Stomach smooth muscle (tissue), 2 donors: ENCODE data around the gene CFDP1.
A peak's percentile ranks its signal among the peaks of the same experiment; 100 is the strongest.
"Not testable (repeated sequence)": the region's sequence is repeated elsewhere in the genome, so short reads cannot be mapped to it uniquely, and the experiment has no call there.

Source experiments
- H3K27ac ChIP-seq: one replicate; pipeline ENCODE4 v1.7.0; 2013; ENCODE audit warnings: mild to moderate bottlenecking, low read length, inconsistent platforms
- H3K27me3 ChIP-seq, 2 donors: one replicate each; pipeline ENCODE4 v1.7.0; 2013; ENCODE audit warnings: low read length in 2 of 2; ENCODE audit not compliant: insufficient read depth in 2 of 2, control insufficient read depth in 1 of 2
- H3K36me3 ChIP-seq, 2 donors: one replicate each; pipeline ENCODE4 v1.7.0; 2013; ENCODE audit warnings: low read length in 2 of 2; ENCODE audit not compliant: control insufficient read depth in 2 of 2, insufficient read depth in 2 of 2
- H3K4me1 ChIP-seq: one replicate; pipeline ENCODE4 v1.7.0; 2013; ENCODE audit warnings: low read length; ENCODE audit not compliant: control insufficient read depth, insufficient read depth
- H3K4me3 ChIP-seq, 2 donors: one replicate each; pipeline ENCODE4 v1.7.0; 2013; ENCODE audit warnings: low read length in 2 of 2
- H3K9ac ChIP-seq, 2 donors: one replicate each; pipeline ENCODE4 v1.7.0; 2013; ENCODE audit warnings: low read length in 2 of 2, mild to moderate bottlenecking in 1 of 2
- H3K9me3 ChIP-seq, 2 donors: one replicate each; pipeline ENCODE4 v1.7.0; 2013; ENCODE audit warnings: low read length in 2 of 2; ENCODE audit not compliant: control insufficient read depth in 2 of 2
- donor health status: healthy.
- donor health status: Pancreatic carcinoma.

Gene CFDP1

DNA sequence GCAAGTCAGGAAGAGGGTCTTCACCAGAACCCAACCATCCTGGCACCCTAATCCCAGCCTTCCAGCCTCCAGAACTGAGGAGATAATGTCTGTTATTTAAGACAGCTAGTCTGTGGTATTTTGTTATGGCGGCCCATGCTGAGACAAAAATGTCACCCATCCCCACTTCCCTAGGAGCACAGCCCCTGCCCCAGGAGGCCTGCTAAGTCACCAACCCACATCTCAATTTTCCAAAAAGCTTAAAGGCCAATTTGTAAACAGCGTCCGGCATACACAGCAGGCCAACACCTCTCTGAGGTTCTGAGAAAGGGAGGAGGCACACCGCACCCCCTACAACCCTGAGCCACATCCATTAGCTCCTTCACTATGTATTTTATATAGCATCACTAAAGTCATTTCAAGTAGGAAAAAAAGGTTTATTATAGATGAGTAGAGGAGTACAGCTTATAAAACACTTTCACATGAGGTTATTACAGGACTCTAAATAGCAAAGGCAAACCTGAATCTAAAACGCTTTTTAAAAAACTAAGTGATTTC is 24.2 kb upstream of the CFDP1 start:
- Histone ChIP-seq H3K4me3 (no peak overlapping the region), H3K9ac (no peak overlapping the region), H3K9me3 (no peaks in the 10 kb centered on the region), H3K27ac (no peak overlapping the region), H3K4me1 (peaks cover 6% of the 10 kb centered on the region), H3K36me3 (no peaks in the 10 kb centered on the region), H3K27me3 (no peaks in the 10 kb centered on the region)

DNA sequence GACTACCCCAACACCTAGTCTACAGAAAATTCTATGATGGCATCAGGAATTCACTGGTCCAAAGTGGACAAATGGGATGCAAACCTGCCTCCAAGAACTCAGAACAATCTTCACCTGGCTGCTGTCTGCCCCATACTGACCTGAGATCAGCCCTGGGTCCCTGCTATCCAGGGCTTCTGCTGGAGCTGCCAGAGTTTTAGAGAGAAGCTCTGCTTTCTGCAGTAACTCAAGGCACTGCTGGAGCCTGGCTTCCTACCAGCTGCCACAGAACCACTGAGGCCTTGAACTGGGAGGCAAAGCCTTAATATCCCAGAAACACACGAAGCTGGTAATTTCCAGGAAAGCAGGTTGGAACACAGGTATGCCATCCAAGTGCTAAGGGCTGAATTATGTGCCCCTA is 23.7 kb upstream of the CFDP1 start:
- Histone ChIP-seq H3K27ac (no peak overlapping the region), H3K27me3 (no peaks in the 10 kb centered on the region), H3K4me3 (no peak overlapping the region), H3K9me3 (no peaks in the 10 kb centered on the region), H3K36me3 (no peaks in the 10 kb centered on the region), H3K4me1 (peaks cover 6% of the 10 kb centered on the region), H3K9ac (no peak overlapping the region)

DNA sequence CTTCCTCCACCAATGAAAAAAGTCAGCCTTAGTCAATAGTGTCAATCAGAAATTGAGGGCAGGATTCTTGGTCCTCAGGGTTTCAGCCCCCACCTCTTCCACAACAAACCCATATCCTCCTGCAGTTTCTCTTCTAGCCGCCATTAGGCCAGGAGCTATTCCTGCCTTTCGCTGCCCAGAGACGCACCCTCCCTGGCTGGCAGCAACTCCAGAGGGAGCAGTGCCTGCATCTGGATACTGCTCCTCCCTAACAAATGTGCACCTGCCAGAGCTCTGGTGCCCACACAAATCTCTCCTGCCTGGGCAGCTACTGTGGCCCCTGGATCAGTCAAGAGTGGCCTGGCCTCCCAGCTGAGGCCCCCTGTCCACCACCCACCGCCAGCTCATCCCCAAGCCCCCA is 23.2 kb upstream of the CFDP1 start:
- H3K36me3 ChIP-seq, H3K9me3 ChIP-seq, H3K27ac ChIP-seq, H3K4me3 ChIP-seq, H3K4me1 ChIP-seq, H3K9ac ChIP-seq, H3K27me3 ChIP-seq: not testable (repeated sequence)

DNA sequence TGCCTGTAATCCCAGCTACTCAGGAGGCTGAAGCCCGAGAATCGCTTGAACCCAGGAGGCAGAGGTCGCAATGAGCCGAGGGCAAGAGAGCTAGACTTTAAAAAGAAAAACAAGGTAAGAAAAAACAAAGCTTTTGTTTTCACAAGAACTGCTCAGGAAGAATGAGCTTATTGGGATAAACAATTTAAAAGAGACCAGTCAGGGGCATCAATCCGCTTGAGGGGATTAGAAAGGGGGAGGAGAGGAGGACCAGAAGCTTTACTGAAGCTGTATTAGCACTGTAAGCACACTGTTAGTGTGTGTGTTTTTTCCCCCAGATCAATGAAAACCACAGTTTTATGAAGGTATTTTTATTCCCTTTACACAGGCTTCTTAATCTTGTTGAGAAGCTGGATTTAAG is 22.4 kb upstream of the CFDP1 start:
- peaks cover 6% of the 10 kb centered on the region for H3K4me1 ChIP-seq
- H3K27me3 ChIP-seq: no peaks in the 10 kb centered on the region
- no peak overlapping the region for H3K27ac ChIP-seq
- no peak overlapping the region for H3K4me3 ChIP-seq
- H3K9me3 ChIP-seq: no peaks in the 10 kb centered on the region
- H3K9ac ChIP-seq: no peak overlapping the region
- peaks cover 0 to 3% of the 10 kb centered on the region in 2 donors for H3K36me3 ChIP-seq

DNA sequence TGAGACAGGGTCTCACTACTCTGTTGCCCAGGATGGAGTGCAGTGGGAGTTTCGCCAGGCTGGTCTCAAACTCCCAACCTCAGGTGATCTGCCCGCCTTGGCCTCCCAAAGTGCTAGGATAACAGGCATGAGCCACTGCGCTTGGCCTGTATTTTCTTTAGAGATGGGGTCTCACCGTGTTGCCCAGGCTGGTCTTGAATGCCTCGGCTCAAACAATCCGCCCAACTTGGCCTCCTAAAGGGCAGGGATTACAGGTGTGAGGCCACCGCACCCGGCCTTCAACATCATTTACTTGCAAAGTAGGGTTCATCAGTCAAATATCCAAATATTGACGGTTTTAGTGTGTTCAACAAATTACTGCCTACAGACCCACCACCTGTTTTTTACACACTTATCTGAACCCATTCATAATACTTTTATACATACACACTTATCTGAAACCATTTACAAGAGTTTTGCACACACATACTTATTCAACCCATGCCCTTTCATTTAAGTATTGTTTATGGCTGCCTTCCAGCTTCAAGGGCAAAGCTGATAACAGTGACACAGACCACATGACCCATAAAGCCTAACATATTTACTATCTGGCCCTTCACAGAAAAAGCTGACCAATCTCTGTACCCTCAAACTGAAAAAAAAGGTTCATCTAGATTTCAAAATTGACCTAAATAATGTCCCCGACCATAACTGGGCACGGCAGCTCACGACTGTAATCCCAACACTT is 19.3 kb upstream of the CFDP1 start:
- Histone ChIP-seq H3K36me3 (peaks cover 4 to 5% of the 10 kb centered on the region in 2 donors), H3K9me3 (no peaks in the 10 kb centered on the region), H3K4me1 (peaks cover 4% of the 10 kb centered on the region), H3K27me3 (no peaks in the 10 kb centered on the region), H3K27ac (no peak overlapping the region), H3K4me3 (no peak overlapping the region), H3K9ac (no peak overlapping the region)

DNA sequence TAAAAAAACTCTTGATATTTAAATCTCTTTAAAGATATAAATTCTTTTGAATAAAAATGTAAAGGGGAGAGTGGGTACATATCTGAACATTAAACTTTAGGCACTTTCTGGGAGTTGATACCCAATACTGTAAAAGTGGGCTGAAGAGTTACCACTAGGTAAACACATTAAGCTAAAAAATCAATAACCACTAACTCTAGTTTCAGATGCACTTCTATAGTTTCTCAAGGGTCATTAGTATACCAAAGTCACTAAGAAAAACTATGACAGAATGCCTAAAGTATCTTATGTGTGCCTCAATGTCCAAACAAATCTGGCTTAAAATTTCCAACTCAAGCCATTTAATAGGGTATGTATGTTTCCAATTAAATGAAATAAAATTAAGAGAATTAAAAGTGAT is 13.1 kb upstream of the CFDP1 start:
- Histone ChIP-seq H3K9me3 (no peaks in the 10 kb centered on the region), H3K9ac (no peak overlapping the region), H3K4me1 (no peaks in the 10 kb centered on the region), H3K36me3 (peaks cover 6 to 11% of the 10 kb centered on the region in 2 donors), H3K27me3 (no peaks in the 10 kb centered on the region), H3K4me3 (no peak overlapping the region), H3K27ac (no peak overlapping the region)

DNA sequence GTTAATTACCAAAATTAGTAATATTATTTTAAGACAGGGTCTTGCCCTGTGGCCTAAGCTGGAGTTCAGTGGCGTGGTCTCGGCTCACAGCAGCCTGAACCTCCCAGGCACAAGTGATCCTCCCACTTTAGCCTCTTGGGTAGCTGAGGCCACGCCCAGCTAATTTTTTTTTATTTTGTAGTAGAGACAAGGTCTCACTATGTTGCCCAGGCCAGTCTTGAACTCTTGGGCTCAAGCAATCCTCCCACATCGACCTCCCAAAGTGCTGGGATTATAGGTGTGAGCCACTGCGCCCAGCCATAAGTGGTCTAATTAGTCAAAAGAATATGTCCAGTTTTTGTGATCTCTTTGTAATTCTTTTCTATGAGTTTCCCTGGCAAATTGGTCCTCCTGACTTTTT is 12.0 kb upstream of the CFDP1 start:
- Histone ChIP-seq H3K9me3 (no peaks in the 10 kb centered on the region), H3K9ac (no peak overlapping the region), H3K4me3 (no peak overlapping the region), H3K27me3 (no peaks in the 10 kb centered on the region), H3K4me1 (no peaks in the 10 kb centered on the region), H3K27ac (no peak overlapping the region), H3K36me3 (peaks cover 2 to 11% of the 10 kb centered on the region in 2 donors)

DNA sequence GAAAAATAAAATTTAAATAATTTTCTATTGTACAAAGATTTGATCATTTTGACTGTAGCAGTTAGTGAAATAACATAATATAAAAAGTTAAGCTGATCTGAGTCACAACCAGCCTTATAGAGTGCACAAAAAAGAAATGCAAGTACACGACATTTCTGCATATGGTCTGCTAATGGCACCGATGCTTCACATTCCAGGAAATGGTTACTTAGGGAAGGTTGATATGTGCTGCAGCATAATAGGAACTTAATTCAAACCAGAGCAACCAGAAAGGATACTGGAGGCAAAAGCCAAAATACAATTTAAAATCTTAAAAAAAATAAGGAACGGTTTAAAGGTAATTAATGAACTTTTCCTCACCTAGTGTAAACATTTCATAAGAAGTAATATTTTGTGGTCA is 10.0 kb upstream of the CFDP1 start:
- no peak overlapping the region for H3K9ac ChIP-seq
- H3K36me3 ChIP-seq: peaks cover 2 to 6% of the 10 kb centered on the region in 2 donors
- H3K4me1 ChIP-seq: no peaks in the 10 kb centered on the region
- no peaks in the 10 kb centered on the region for H3K27me3 ChIP-seq
- H3K4me3 ChIP-seq: no peak overlapping the region
- no peaks in the 10 kb centered on the region for H3K9me3 ChIP-seq
- H3K27ac ChIP-seq: no peak overlapping the region

DNA sequence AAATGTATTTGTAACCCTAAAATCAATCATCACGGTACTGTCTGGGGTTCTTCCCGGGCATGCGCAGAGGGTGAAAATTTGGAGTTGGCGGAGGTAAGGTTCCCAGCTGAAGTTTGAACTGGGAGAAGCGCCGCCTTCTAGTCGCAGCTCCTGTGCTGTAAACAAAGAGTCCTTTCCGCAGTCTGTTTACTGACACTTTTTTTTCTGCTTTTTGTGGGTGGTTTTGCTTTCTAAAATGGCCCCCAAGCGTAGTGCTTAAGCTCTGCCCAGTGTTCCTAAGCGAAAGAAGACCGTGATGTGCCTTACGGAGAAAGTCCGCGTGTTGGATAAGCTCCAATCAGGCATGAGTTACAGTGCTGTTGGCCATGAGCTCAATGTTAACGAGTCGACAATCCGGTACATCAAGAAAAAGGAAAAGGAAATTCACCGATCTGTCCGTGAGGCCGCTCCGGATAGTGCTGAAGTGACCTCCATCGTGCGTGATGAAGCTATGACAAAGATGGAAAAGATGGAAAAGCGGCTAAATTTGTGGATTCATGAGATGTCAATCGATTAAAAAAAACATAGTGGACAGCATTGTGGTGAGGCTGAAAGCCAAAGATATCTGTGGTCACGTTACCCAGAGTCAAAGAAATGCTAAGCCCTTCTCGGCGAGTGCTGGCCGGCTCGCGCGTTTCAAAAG is 570 bp upstream of the CFDP1 start:
- H3K36me3 ChIP-seq: no peaks in the 10 kb centered on the region
- H3K9me3 ChIP-seq: no peaks in the 10 kb centered on the region
- peak overlapping the region; percentile 57 to 97 for H3K4me3 ChIP-seq
- peak overlapping the region; percentile 97 to 99 for H3K9ac ChIP-seq
- H3K27ac ChIP-seq: peak overlapping the region; percentile 99
- peaks cover 14% of the 10 kb centered on the region for H3K4me1 ChIP-seq
- H3K27me3 ChIP-seq: no peaks in the 10 kb centered on the region

DNA sequence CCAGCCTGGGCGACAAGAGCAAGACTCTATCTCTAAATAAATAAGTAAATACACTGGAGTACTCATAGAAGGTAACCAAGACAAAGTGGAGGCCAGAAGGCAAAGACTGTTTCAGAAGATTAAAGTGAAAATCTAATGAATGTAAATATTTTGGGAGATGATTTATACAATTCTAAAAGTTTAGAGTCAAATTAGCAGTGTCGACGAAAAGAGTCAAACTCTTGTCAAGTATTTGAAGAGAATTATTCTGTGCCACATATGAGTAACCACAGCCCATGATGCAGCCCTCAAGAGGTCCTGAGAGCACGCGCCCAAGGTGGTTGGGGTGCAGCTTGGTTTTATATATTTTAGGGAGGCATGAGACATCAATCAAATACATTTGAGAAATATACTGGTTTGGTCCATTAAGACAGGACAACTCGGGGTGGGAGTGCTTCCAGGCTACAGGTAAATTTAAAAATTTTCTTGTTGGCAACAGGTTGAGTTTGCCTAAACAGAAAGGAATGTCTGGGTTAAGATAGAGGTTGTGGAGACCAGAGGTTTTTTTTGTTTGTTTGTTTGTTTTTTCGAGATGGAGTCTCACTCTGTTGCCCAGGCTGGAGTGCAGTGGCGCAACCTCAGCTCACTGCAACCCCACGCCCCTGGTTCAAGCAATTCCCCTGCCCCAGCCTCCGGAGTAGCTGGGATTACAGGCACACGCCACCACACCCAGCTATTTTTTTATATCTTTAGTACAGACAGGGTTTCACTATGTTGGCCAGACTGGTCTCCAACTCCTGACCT is 3.5 kb downstream of the CFDP1 start:
- H3K9me3 ChIP-seq: no peaks in the 10 kb centered on the region
- H3K4me3 ChIP-seq: no peak overlapping the region
- H3K4me1 ChIP-seq: peaks cover 14% of the 10 kb centered on the region
- no peak overlapping the region for H3K9ac ChIP-seq
- H3K27ac ChIP-seq: no peak overlapping the region
- no peaks in the 10 kb centered on the region for H3K27me3 ChIP-seq
- H3K36me3 ChIP-seq: no peaks in the 10 kb centered on the region
